ENCODE results near the gene OSBP2.
"Not testable (repeated sequence)": the region's sequence is repeated elsewhere in the genome, so short reads cannot be mapped to it uniquely, and the experiment has no call there.

The OSBP2 gene

DNA sequence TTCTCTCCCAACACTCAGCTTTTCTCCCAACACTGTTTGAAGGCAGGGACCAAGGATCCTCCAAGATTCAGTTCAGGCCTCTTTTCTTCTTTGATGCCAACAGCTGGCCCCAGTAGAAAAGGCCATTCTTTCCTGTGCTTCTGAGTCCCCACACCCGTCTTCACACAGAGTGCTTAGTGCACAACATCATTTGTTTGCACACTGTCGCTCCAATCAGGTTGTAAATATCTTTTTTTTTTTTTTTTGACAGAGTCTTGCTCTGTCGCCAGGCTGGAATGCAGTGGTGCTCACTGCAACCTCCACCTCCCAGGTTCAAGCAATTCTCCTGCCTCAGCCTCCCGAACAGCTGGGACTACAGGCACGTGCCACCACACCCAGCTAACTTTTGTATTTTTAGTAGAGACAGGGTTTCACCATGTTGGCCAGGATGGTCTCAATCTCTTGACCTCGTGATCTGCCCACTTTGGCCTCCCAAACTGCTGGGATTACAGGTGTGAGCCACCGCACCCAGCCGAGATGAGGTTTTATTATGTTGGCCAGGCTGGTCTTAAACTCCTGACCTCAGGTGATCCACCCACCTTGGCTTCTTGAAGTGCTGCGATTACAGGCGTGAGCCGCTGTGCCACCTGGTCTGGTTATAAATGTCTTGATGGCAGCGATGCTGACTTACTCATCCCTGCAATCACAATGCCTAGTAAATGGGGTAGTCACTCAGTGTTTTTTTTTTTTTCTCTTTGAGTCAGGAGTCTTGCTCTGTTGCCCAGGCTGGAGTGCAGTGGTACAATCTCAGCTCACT lies 14.6 kb upstream of the OSBP2 start:
- not testable (repeated sequence) for DNase-seq (ENCODE audit: low read depth, low spot score)

DNA sequence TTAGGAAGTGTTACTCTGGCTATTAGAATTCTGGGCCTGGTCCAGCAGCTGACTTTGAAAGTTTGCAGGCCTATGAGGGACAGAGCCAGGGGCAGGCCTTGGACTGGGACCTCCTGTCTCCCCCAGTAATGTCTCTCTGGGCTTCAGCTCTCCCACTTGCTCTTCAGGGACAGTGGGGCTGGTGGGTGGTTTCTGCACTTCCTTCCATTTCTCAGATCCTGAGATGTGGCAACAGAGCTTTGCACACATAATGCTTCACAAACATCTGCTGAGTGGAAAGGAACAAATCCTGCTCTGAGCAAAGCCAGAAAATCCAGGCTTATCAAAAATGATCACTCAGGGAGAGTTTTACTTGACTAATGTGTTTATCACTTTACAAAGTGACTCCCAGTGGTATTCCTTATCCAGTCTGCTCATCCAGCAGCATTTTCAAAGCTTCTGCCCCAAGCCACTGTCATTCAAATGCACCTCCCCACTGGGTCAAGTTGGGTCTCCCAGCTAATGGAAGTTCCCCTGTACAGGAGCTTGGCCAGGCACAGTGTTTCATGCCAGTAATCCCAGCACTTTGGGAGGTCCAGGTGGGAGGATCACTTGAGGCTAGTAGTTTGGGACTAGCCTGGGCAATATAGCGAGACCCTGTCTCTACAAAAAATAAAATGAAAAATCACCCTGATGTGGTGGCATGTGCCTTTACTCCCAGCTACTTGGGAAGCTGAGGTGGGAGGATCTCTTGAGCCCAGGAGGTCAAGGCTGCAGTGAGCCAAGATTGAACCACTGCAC lies 13.5 kb upstream of the OSBP2 start:
- no peak for DNase-seq (ENCODE audit: low read depth, low spot score)

DNA sequence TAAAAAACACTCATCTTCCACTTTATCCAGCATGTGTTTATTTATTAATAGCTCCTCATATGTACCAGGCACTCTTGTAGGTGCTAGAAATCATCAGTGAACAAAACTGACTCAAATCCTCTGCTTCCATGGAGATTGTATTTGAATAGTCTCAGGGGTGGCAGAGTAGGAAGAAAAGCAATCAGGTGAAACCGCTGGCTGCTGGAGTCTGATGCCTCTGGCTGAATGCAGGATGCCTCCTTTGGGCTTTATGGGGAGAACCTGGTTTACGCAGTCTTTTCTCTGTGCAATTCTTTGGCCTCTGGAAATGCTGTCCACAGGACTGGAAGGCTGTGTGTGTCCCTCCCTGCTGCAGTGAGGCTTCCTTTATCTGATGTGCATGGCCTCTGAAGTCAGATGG lies 12.8 kb upstream of the OSBP2 start:
- DNase-seq (ENCODE audit: low read depth, low spot score) = no peak

DNA sequence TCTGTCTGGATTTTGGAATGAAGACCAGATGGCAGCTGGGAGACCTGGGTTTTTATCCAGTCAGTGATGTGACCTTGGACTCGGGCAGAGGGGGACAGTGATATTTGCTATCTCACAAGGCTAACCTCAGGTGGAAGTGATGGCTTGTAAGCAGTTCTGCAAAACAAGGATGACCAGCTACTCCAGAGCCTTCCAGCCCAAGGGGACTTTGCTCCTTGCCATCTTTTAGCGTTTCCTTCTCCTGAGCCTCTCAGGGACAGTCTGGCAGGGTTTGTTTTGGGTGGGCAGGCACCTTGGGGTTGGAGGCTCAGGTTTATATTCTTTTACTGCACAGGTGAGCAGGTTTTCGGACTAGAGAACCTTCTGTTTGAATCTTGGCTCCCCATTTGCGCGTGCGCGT lies 9.5 kb upstream of the OSBP2 start:
- DNase-seq (ENCODE audit: low read depth, low spot score) = no peak

DNA sequence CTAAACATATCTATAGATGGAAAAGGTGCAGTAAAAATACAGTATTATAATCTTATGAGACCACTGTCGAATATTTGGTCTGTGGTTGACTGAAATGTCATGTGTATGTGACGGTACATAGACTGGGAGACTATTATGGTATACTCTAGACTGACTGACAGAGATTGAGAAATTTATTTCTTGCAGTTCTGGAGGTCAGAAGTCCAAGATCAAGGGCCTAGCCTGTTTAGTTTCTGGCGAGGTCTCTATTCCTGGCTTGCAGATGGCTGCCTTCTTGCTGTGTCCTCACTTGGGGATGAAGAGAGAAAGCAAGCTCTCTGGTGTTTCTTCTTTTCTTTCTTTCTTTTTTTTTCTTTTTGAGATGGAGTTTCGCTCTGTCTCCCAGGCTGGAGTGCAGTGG lies 7.3 kb upstream of the OSBP2 start:
- DNase-seq (ENCODE audit: low read depth, low spot score) = no peak

DNA sequence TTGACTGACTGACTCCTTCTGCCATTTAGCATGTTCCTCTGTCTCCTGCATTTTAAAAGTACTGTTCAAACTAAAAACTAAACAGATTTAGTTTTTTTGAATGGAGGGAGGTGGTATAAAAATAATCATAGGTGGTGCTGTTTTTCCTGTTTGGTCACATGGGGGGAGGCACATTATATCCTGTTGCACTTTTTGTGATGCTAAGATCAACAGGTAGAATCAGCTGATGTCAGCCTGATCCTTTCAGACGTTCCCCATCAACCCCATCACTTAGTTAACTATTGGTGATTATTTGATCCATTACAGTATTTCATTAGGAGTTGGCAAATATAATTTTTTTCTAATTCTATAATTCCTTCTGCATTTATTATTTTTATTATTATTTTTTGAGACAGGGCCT lies 5.1 kb upstream of the OSBP2 start:
- DNase-seq (ENCODE audit: low read depth, low spot score) = no peak

DNA sequence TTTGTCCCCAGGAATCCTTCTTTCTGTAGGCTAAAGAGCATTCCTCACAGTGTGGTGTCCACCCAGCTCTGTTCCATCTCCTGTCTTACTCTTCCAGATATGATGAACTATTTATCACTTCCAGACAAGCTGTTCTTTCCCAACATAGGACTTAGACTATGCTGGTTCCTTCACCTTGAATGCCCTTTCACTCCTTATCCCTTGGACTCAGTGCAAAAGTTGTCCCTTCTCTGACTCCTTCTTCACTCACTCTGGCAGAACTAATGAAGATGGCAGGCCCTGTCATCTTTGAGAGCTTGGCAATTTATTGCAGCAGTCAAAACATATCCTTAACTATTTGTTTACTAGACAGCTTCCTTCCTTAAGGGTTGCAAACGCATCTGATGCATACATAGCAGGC lies 3.5 kb upstream of the OSBP2 start:
- DNase-seq (ENCODE audit: low read depth, low spot score) = no peak

DNA sequence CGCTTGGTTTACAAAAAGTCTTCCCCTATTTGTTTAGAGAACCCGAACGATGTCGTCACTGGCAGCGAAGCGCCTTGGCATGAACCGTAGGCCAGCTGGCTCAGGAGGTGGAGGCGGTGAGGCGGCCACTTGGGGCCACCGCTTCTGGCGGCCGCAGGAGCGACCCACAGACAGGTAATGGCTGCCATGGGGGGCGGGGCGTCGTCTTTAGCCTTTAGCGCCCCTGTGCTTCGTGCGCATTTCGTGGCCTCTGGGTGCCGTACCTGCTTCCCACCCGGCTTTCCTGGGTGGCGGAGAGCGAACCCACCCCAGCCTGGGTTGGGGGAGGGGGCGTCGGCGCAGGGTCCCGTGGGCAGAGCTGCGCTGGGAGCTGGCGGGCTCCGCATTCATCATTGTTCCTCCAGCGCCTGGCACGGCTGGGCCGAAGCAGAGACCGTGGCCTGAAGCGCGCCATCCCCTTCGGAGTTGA lies 469 bp upstream of the OSBP2 start:
- DNase-seq (ENCODE audit: low read depth, low spot score) = no peak

DNA sequence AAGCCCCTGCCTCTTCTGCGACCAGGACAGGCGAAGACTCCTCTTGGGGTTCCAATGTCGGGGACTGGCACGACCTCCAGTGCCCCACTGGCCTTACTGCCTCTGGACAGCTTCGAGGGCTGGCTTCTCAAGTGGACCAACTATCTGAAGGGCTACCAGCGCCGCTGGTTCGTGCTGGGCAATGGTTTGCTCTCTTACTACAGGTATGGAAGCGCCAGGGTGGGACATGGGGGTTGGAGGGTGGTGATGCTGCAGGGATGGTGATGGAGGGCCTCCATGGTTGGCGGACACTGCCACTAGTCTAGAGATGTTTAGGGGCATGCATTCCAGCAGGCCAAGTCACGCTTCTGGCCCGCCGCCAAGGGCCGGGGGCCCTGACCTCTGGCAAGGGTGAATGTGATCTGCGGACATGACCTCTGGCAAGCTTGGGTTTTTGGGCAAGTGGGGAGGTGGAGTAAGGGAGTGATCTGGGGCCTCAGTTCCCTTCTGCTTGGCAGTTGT lies 727 bp downstream of the OSBP2 start:
- DNase-seq (ENCODE audit: low read depth, low spot score) = no peak

DNA sequence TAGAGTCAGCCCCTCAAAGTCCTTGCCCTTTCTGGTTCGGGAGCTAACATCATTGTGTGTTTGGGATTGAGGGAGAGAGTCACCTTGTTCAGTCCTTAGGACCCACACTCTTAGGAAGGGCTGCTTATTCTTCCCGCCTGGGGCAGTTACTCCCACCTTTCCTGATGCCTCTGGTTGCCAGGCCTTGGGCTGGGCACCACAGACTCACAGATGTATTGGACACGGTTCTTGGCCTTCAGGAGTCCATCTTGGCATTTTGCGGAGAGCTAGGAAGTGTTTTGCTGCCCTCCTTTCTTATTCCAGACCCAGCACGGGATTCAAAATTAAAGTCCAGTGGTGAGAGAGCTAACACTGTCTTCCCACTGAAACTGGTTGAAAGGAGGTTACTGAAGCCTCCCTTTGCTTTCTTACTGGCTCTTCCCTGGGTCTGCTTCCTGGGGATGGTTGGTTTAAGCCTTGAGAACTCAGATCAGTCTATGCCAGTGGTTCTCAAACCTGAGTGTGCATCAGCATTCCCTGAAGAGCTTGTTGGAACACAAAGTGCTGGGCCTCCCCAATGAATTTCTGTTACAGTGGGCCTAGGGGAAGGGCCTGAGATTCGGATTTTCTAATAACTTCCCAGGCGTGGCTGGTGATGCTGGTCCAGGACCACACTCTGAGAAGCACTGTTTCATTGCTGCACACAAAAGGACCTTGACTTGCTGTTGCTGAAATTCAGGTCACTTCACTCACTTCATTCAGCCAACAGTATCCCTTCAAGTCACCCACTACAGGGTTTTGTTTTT lies 1.4 kb downstream of the OSBP2 start:
- DNase-seq (ENCODE audit: low read depth, low spot score) = no peak

DNA sequence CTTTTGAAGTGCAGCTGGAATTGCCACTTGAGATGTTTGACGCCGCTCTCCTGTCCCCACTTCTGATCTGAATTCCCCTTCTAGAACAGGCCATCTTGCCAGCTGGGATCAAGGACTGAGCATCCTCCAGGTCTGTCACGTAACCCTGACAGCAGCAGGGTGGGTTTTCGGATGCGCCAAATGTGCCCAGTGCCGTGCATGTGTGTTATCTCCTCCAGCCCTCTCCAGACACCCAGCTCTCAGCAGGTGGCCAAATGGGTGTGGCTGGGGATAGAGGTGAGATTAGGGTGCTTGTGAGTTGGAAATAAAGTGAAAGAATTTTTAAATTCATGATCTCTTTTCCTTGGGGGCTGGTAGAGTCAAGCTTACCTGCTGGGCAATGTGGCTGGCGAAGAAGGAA lies 3.3 kb downstream of the OSBP2 start:
- no peak for DNase-seq (ENCODE audit: low read depth, low spot score)

DNA sequence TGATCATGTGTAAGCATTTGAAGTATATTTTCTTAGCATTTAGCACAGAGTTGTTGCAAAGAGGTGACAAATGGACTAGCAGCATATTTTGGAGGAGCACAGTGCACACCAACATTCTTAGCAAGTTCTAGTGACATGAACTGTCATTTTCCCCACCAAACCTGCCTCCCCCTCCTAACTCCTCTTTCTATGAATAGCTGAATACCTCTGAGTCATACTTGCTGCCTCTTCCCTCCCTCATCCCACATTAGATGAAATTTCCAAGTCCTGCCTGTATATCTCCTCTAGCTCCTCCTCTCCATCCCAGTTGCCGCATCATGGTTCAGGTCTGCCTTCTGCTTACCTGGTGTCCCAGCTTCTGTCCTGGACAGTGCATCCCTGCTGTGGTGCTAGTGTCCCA lies 7.2 kb downstream of the OSBP2 start:
- no peak for DNase-seq (ENCODE audit: low read depth, low spot score)

DNA sequence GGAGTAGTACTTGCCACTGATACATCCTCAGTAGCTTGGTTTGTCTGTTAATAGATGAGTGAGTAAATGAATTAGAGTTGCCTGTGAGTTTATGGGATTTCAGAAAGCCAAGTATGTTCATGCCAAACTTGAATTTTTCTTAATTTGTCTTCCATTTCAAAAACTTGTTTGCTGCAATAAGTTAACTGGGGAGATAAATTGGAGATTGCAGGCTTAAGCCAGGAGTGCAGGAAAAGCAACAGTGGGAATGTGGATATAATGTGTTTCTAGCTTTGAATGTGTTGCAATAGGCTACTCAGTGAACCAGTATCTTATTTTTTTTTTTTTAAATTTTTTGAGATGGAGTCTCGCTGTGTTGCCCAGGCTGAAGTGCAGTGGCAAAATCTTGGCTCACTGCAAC lies 8.2 kb downstream of the OSBP2 start:
- DNase-seq (ENCODE audit: low read depth, low spot score) = no peak

DNA sequence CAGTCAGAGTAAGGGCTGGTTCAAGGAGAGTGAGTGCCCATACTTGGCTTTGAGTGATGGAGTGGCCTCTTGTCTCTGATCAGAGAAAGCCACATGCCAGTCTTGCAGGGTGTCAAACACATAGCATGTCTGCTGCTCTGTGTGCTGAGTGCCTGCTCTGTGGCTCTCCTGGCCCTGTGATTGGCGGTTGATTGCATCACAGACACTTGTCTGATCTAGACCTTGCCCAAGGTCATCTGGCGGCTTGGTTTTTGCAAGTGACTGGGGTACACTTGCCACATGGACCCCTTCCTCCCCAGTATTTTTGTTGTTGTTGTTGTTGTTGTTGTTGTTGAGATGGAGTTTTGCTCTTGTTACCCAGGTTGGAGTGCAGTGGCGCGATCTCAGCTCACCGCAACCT lies 10.3 kb downstream of the OSBP2 start:
- no peak for DNase-seq (ENCODE audit: low read depth, low spot score)

DNA sequence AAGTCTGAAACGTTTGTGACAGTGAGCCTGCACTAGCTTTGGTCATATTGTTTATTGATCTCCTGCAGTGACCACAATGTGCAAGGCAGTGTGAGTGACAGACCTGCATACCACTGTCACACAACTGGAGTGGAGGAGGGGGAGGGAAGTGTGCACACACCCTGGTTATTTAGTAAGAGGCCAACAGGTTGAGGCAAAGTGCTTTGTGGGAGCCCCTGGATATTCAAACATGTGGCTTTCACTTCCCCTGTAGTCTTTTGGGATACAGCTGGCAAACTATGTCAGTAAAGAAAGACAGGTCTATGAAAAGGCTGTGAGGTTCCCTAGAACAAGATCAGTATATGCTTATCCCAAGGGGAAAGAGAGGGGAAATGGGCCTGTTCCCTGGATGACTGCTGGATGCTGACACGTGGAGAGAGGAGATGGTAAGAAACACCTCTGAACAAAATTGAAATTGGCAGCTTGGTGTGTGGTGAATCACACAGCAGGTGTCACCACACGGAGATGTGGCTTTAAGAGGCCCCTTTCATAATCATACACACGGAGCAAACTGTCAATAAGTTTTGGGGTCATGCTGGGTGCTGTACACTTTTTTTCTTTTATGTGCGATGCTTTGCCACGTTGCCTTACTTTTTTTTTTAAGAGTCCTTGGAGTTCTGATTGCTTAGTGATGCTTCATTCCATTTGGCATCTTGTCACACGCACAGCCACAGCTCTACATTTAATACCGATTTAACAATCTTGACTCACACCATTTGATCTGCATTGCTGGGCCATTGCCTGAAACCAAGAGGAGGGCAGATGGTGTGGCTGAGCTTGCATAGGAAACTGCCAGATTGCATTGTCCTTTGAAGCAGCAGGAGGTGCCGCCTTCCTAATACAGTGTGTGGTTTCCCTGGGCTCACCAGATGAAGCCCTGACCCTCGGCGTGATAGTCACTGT lies 11.3 kb downstream of the OSBP2 start:
- DNase-seq (ENCODE audit: low read depth, low spot score) = no peak

DNA sequence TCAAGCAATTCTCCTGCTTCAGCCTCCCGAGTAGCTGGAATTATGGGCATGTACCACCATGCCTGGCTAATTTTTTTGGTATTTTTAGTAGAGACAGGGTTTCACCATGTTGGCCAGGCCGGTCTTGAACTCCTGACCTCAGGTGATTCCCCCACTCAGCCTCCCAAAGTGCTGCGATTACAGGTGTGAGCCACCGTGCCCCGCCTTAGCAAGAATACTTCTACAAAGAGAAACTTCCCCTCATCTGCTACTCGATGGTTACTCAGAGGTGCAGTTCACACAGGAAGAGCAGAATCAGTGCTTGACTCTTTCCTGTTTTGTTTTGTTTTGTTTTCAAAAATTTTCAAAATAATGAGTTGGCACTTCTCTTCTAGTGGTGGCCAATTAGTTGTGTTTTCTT lies 15.3 kb downstream of the OSBP2 start:
- not testable (repeated sequence) for DNase-seq (ENCODE audit: low read depth, low spot score)

DNA sequence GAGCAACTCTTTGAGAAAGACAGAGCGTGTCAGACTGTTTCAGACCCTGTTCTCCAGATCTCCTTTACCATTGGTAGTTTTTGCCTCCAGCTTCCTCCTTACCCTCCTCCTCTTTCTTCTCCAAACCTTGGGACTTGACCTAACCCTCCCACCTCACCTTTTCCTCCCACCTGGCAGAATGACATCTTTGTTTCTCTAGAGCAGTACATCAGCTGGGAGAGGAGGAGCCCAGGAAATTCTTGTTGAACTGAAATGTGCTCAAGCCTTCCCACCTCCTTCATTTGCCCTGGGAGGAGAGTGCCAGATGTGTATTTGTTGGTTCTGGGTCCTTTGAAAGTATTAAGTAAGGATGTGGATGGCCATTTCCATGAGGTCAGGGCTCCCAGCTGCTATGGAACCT lies 17.4 kb downstream of the OSBP2 start:
- no peak for DNase-seq (ENCODE audit: low read depth, low spot score)

DNA sequence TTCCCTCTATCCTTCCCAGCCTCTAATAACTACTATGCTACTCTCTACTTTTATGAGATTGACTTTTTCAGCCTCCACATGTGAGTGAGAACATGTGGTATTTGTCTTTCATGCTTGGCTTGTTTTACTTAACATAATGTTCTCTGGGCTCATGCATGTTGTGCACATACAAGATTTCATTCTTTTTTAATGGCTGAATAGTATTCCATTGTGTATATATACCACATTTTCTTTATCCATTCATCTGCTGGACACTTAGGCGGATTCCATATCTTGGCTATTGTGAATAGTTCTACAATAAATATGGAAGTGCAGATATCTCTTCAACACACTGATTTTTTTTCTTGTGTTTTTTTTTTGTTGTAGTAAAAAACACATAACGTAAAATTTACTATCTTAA lies 19.4 kb downstream of the OSBP2 start:
- DNase-seq (ENCODE audit: low read depth, low spot score) = no peak

DNA sequence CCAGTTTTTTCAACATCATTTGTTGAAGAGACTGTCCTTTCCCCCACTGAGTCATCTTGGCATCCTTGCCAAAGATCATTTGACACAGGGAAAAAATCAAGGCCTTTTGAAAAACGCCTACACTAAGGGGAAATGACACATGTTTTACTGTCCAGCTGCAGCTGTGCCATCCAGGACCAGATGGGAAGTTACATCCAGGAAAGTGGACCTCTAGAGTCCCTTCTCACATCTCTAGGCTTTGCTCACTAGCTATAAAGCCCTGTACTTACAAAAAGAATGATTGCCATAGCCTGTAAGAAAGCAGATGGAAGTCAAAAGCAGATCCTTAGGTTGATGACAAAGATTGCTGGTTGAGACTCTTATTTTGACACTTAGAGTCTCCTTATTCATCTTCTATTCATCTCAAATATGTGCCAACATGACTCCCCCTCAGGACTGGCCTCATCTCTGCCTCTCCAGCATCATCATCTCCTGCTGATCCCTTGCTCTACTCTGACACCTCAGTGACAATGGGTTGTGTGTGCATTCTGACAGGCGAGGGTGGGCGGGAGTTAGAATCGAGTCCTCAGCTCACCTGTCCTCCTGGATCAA lies 22.8 kb downstream of the OSBP2 start:
- no peak for DNase-seq (ENCODE audit: low read depth, low spot score)

DNA sequence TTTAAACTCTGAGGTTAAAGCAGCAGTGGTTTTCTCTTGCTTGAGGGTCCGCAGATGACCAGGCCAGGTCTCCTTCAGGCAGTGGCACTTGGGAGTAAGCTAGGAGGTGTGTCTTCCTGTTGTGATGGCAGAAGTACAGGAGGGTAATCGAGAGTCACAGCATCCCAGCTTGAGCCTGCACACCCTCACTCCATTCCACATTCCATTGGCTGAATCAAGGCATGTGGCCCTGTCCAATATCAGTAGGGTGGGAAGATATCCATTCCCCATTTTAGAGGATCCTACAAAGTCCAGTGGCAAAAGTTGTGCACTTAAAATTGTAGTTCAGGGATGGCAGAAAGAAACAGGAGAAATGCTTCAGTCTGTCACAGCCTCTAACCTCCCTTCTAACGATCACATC lies 23.3 kb downstream of the OSBP2 start:
- no peak for DNase-seq (ENCODE audit: low read depth, low spot score)

DNA sequence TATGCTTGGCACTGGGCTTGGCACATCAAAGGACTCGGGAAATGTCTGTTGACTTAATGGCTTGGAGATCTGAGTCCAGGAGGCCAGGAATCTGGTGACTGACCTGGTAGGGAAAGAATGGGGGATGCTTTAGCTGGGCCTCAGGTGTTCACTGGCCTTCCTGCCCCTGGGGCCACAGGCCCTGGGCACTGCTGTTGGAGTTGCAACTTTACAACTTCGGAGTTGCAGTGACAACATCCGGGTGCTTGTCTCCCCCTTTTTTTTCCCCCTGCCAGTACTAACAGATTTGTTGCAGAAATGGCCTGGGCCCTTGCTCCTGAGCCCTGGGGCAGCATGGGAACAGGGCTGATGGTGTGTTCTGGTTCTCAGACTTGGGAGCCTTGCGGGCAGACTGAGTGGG lies 23.8 kb downstream of the OSBP2 start:
- DNase-seq (ENCODE audit: low read depth, low spot score) = no peak

Measured in iPS DF 19.7 (cell line).